Hindlimb muscle (tissue), 1 donor: Measurements from ENCODE around the gene PLB1. TPM values are rescaled to one million over a fixed set of nuclear protein-coding genes. Genes with fewer than 3 reads are reported as not detected.

Source experiments
- DNase-seq: peaks from one replicate; pipeline ENCODE4 v3.0.0-alpha.2; 2013
- polyA plus RNA-seq: library from polyadenylated mRNA; unstranded; fragments of 120-200 nt; gene quantifications from one replicate; pipeline ENCODE4 v1.2.1, GENCODE V29; 2013; ENCODE audit not compliant: insufficient read length

The PLB1 gene
- polyA plus RNA-seq, 1 donor: 2.4 TPM

- DNase-seq: peak; percentile 91
Measured at GRCh38 chr2:28566521-28567041, 70.7 kb downstream of the PLB1 start.

GRCh38 chr2:28567061-28567471 is 71.2 kb downstream of the PLB1 start:
- peak; percentile 50 for DNase-seq

GRCh38 chr2:28568036-28568435 is 72.2 kb downstream of the PLB1 start:
- no peak for DNase-seq

GRCh38 chr2:28568533-28568932 is 72.7 kb downstream of the PLB1 start:
- no peak for DNase-seq

- DNase-seq: no peak
Measured at GRCh38 chr2:28570431-28570830, 74.6 kb downstream of the PLB1 start.

GRCh38 chr2:28576714-28577113 is 80.9 kb downstream of the PLB1 start:
- no peak for DNase-seq

GRCh38 chr2:28577791-28578680 is 82.2 kb downstream of the PLB1 start:
- DNase-seq: no peak

GRCh38 chr2:28578774-28579173 is 82.9 kb downstream of the PLB1 start:
- no peak for DNase-seq

GRCh38 chr2:28579606-28580005 is 83.7 kb downstream of the PLB1 start:
- no peak for DNase-seq

GRCh38 chr2:28580078-28580477 is 84.2 kb downstream of the PLB1 start:
- no peak for DNase-seq

- DNase-seq: no peak
Measured at GRCh38 chr2:28581312-28581711, 85.5 kb downstream of the PLB1 start.

- no peak for DNase-seq
Measured at GRCh38 chr2:28582152-28582551, 86.3 kb downstream of the PLB1 start.

GRCh38 chr2:28582595-28582994 is 86.7 kb downstream of the PLB1 start:
- no peak for DNase-seq

GRCh38 chr2:28583899-28584553 is 88.2 kb downstream of the PLB1 start:
- peak; percentile 76 for DNase-seq

- no peak for DNase-seq
Measured at GRCh38 chr2:28586867-28587266, 91.0 kb downstream of the PLB1 start.

- DNase-seq: no peak
Measured at GRCh38 chr2:28587526-28588291, 91.8 kb downstream of the PLB1 start.

- DNase-seq: no peak
Measured at GRCh38 chr2:28588292-28588670, 92.4 kb downstream of the PLB1 start.

GRCh38 chr2:28589746-28590463 is 94.0 kb downstream of the PLB1 start:
- DNase-seq: no peak

GRCh38 chr2:28590496-28591301 is 94.8 kb downstream of the PLB1 start:
- no peak for DNase-seq

- no peak for DNase-seq
Measured at GRCh38 chr2:28591711-28592335, 96.0 kb downstream of the PLB1 start.

GRCh38 chr2:28592481-28592880 is 96.6 kb downstream of the PLB1 start:
- no peak for DNase-seq
